ENCODE results near the gene EPOP. TPM values are rescaled to one million over a fixed set of nuclear protein-coding genes. Genes with fewer than 3 reads are reported as not detected.

EPOP gene
- total RNA-seq, 4 donors from 2014 or later, result 0.29 to 1.2 (median 0.75) TPM; not detected in 1

- Histone ChIP-seq H3K36me3 (no peaks in the 10 kb centered on the region), H3K27ac (no peak overlapping the region), H3K9me3 (no peaks in the 10 kb centered on the region), H3K4me3 (no peak overlapping the region), H3K27me3 (no peaks in the 10 kb centered on the region), H3K4me1 (peaks cover 17 to 19% of the 10 kb centered on the region in 2 donors)
- in situ Hi-C loops (cut with MboI; ENCODE audit: low sequenced_read_pairs in 4 of 4), result no loop called here
- no peak for TF ChIP-seq POLR2A (IDR thresholded peaks at IDR 0.05)
- TF ChIP-seq, protein P1, sequence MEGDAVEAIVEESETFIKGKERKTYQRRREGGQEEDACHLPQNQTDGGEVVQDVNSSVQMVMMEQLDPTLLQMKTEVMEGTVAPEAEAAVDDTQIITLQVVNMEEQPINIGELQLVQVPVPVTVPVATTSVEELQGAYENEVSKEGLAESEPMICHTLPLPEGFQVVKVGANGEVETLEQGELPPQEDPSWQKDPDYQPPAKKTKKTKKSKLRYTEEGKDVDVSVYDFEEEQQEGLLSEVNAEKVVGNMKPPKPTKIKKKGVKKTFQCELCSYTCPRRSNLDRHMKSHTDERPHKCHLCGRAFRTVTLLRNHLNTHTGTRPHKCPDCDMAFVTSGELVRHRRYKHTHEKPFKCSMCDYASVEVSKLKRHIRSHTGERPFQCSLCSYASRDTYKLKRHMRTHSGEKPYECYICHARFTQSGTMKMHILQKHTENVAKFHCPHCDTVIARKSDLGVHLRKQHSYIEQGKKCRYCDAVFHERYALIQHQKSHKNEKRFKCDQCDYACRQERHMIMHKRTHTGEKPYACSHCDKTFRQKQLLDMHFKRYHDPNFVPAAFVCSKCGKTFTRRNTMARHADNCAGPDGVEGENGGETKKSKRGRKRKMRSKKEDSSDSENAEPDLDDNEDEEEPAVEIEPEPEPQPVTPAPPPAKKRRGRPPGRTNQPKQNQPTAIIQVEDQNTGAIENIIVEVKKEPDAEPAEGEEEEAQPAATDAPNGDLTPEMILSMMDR (IDR thresholded peaks at IDR 0.05 in 4 of 5, conservative IDR thresholded peaks at IDR 0.05 in 1 of 5), result no peak
- ATAC-seq, result no peak
- intact Hi-C loops (cut with DNase I; ENCODE audit: low total_unique reads), result no loop called here
- DNase-seq, result no peak
These were observed 16.4 kb upstream of the EPOP start for GRCh38 chr17:38691154-38691553.

DNA sequence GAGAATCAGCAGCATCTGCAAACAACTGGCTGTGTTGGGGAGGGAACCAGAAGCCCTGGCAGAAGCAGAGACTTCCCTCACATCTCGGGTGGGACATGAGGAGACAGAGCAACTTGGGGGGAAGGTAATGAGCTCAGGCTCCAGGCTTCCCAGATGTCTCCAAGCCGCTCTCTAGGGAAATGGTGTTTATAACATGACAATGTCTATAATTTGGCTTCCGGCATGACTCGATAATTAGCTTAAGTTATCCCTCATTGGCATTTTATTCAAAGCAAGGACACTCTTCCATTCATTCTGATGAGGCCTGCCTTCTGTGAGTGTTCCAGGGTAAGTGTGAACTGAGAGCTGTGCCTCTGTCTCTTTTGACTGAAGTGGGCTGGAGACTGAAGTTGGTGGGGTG lies 15.6 kb upstream of the EPOP start:
- DNase-seq, result no peak
- in situ Hi-C loops (cut with MboI; ENCODE audit: low sequenced_read_pairs in 4 of 4) (no loop called here), intact Hi-C loops (cut with DNase I; ENCODE audit: low total_unique reads) (no loop called here)
- Histone ChIP-seq H3K4me1 (peaks cover 17 to 19% of the 10 kb centered on the region in 2 donors), H3K27me3 (no peaks in the 10 kb centered on the region), H3K4me3 (no peak overlapping the region), H3K27ac (no peak overlapping the region), H3K9me3 (no peaks in the 10 kb centered on the region), H3K36me3 (no peaks in the 10 kb centered on the region)
- no peak for TF ChIP-seq POLR2A (IDR thresholded peaks at IDR 0.05)
- TF ChIP-seq, protein P1 (IDR thresholded peaks at IDR 0.05 in 4 of 5, conservative IDR thresholded peaks at IDR 0.05 in 1 of 5), result no peak
- ATAC-seq, result no peak

DNA sequence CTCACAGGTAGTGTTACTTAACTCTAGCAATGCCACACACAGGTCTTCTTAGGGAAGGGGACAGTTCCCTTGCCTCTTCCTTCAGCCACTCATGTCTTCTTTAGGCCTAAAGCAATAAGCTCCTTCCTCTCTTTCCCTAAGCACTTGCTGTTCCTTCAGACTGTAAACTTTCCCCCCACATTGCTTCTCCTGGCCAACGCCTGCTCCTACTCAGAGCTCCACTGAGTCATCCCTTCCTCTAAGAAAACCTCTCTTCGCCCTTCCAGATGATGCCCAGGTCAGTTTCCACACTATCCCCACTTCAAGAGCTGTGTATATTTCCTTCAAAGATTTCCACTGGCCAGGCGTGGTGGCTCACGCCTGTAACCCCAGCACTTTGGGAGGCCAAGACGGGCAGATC lies 12.5 kb upstream of the EPOP start:
- Histone ChIP-seq H3K9me3 (no peaks in the 10 kb centered on the region), H3K27ac (no peak overlapping the region), H3K36me3 (no peaks in the 10 kb centered on the region), H3K4me3 (no peak overlapping the region), H3K4me1 (peaks cover 4 to 6% of the 10 kb centered on the region in 2 donors), H3K27me3 (no peaks in the 10 kb centered on the region)
- no peak for TF ChIP-seq POLR2A (IDR thresholded peaks at IDR 0.05)
- ATAC-seq (no peak), DNase-seq (no peak)
- in situ Hi-C loops (cut with MboI; ENCODE audit: low sequenced_read_pairs in 4 of 4), result no loop called here
- intact Hi-C loops (cut with DNase I; ENCODE audit: low total_unique reads), result no loop called here

DNA sequence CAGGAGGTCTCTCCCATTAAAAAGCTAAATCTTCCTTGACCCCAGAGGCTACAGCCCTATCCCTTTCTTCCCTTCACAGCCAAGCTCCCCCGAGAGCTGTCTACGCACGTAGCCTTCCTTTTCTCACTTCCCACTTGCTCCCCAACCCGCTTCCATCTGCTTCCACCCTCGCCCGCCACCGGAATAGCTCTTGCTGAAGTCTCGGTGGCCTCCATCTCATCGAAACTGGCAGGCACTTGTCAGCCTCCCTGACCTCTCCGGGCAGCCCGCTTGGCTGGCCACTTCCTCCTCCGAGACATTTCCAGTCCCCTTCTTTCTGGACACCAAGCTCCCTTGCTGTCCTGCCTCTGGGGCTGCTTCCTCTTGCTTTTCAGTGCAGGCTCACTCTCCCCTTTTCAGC lies 10.7 kb upstream of the EPOP start:
- Histone ChIP-seq H3K9me3 (no peaks in the 10 kb centered on the region), H3K27ac (no peak overlapping the region), H3K4me3 (no peak overlapping the region), H3K36me3 (no peaks in the 10 kb centered on the region), H3K4me1 (peaks cover 4 to 6% of the 10 kb centered on the region in 2 donors), H3K27me3 (no peaks in the 10 kb centered on the region)
- in situ Hi-C loops (cut with MboI; ENCODE audit: low sequenced_read_pairs in 4 of 4), result no loop called here
- intact Hi-C loops (cut with DNase I; ENCODE audit: low total_unique reads), result no loop called here
- TF ChIP-seq, protein P1 (IDR thresholded peaks at IDR 0.05 in 4 of 5, conservative IDR thresholded peaks at IDR 0.05 in 1 of 5), result no peak
- no peak for TF ChIP-seq POLR2A (IDR thresholded peaks at IDR 0.05)
- DNase-seq (no peak), ATAC-seq (no peak)

GRCh38 chr17:38681096-38681495 lies 6.3 kb upstream of the EPOP start:
- no peak overlapping the region for H3K4me3 ChIP-seq
- H3K9me3 ChIP-seq, result no peaks in the 10 kb centered on the region
- no peaks in the 10 kb centered on the region for H3K36me3 ChIP-seq
- in situ Hi-C loops (cut with MboI; ENCODE audit: low sequenced_read_pairs in 4 of 4) (no loop called here), intact Hi-C loops (cut with DNase I; ENCODE audit: low total_unique reads) (no loop called here)
- DNase-seq (no peak), ATAC-seq (no peak)
- TF ChIP-seq, protein P1 (IDR thresholded peaks at IDR 0.05 in 4 of 5, conservative IDR thresholded peaks at IDR 0.05 in 1 of 5), result no peak
- no peak for TF ChIP-seq POLR2A (IDR thresholded peaks at IDR 0.05)
- peaks cover 0 to under 1% (median 0%) of the 10 kb centered on the region in 3 donors for H3K27me3 ChIP-seq
- H3K4me1 ChIP-seq, result no peaks in the 10 kb centered on the region
- H3K27ac ChIP-seq, result no peak overlapping the region

All from gastrocnemius medialis (tissue), 4 donors.